ENCODE measurements around the gene MIER2. TPM values are rescaled to one million over a fixed set of nuclear protein-coding genes. Genes with fewer than 3 reads are reported as not detected.

Gene MIER2
- total RNA-seq, 2 experiments from 2014 or later, result 18.3 to 21.2 TPM

GRCh38 chr19:379796-380195 is 35.2 kb upstream of the MIER2 start:
- ChIA-PET POLR2A (interaction anchor here (0.6 kb wide), 1 partner anchor 33 kb away, joined by 5 read pairs; no protein-coding TSS in a partner anchor), CTCF (no interaction called here)

GRCh38 chr19:378706-379105 is 34.1 kb upstream of the MIER2 start:
- CTCF ChIA-PET, result no interaction called here

GRCh38 chr19:377801-378581 is 33.4 kb upstream of the MIER2 start:
- ChIA-PET POLR2A (no interaction called here), CTCF (no interaction called here)

More at GRCh38 chr19:378706-379105, 34.1 kb upstream of the MIER2 start:
- POLR2A ChIA-PET, result no interaction called here

GRCh38 chr19:376111-376470 is 31.5 kb upstream of the MIER2 start:
- ChIA-PET POLR2A (no interaction called here), CTCF (no interaction called here)

GRCh38 chr19:375395-376110 is 31.0 kb upstream of the MIER2 start:
- CTCF ChIA-PET, result no interaction called here
- POLR2A ChIA-PET, result interaction anchor here (0.5 kb wide), 1 partner anchor 106 kb away, joined by 7 read pairs; no protein-coding TSS in a partner anchor

- CTCF ChIA-PET, result no interaction called here
- POLR2A ChIA-PET, result no interaction called here
Measured at GRCh38 chr19:374886-375235, 30.3 kb upstream of the MIER2 start.

GRCh38 chr19:374183-374885 is 29.7 kb upstream of the MIER2 start:
- POLR2A ChIA-PET, result no interaction called here
- CTCF ChIA-PET, result no interaction called here

- POLR2A ChIA-PET, result no interaction called here
- CTCF ChIA-PET, result interaction anchor here (0.7 kb wide), 1 partner anchor 10 kb away, joined by 3 read pairs; no protein-coding TSS in a partner anchor
Measured at GRCh38 chr19:373391-374182, 29.0 kb upstream of the MIER2 start.

GRCh38 chr19:372306-372890 is 27.8 kb upstream of the MIER2 start:
- ChIA-PET POLR2A (no interaction called here), CTCF (no interaction called here)

- POLR2A ChIA-PET, result no interaction called here
- CTCF ChIA-PET, result no interaction called here
Measured at GRCh38 chr19:371501-372168, 27.0 kb upstream of the MIER2 start.

GRCh38 chr19:370641-371330 is 26.2 kb upstream of the MIER2 start:
- ChIA-PET CTCF (no interaction called here), POLR2A (no interaction called here)

GRCh38 chr19:369876-370275 is 25.3 kb upstream of the MIER2 start:
- ChIA-PET POLR2A (no interaction called here), CTCF (no interaction called here)

GRCh38 chr19:369256-369655 is 24.7 kb upstream of the MIER2 start:
- ChIA-PET CTCF (no interaction called here), POLR2A (no interaction called here)

- ChIA-PET POLR2A (no interaction called here), CTCF (no interaction called here)
Measured at GRCh38 chr19:368630-369024, 24.0 kb upstream of the MIER2 start.

GRCh38 chr19:367963-368629 is 23.5 kb upstream of the MIER2 start:
- ChIA-PET POLR2A (no interaction called here), CTCF (no interaction called here)

- CTCF ChIA-PET, result no interaction called here
Measured at GRCh38 chr19:367561-367960, 23.0 kb upstream of the MIER2 start.

GRCh38 chr19:366951-367350 is 22.4 kb upstream of the MIER2 start:
- ChIA-PET CTCF (no interaction called here), POLR2A (no interaction called here)

More at GRCh38 chr19:367561-367960, 23.0 kb upstream of the MIER2 start:
- POLR2A ChIA-PET, result no interaction called here

- CTCF ChIA-PET, result no interaction called here
- POLR2A ChIA-PET, result no interaction called here
Measured at GRCh38 chr19:366205-366783, 21.7 kb upstream of the MIER2 start.

Data from activated CD8-positive, alpha-beta memory T cell treated with anti-CD3 and anti-CD28 coated beads for 36 hours (primary cell).